GM12878 (cell line): ENCODE results near the gene HEPACAM2. TPM values are rescaled to one million over a fixed set of nuclear protein-coding genes. Genes with fewer than 3 reads are reported as not detected.

ENCODE experiments used
- ATF3 ChIP-seq: IDR thresholded peaks from 2 replicates; pipeline ENCODE4 v1.6.1; 2011; ENCODE audit warnings: low read depth, mild to moderate bottlenecking, low read length, moderate library complexity, borderline replicate concordance; ENCODE audit errors: extremely low read depth
- DPF2 ChIP-seq: fragments of 450-650 bp; IDR thresholded peaks from 2 replicates; pipeline ENCODE4 v1.6.1; 2017; ENCODE audit warnings: mild to moderate bottlenecking
- E2F8 ChIP-seq: fragments of 450-650 bp; IDR thresholded peaks from 2 replicates; pipeline ENCODE4 v1.6.1; 2018; ENCODE audit warnings: mild to moderate bottlenecking, low read depth, moderate library complexity; ENCODE audit not compliant: partially characterized antibody
- EGR1 ChIP-seq, 2 experiments: IDR thresholded peaks; 1 replicate in 1 of 2; 2 replicates in 1 of 2; pipeline ENCODE4 v1.6.1; 2011 to 2012; ENCODE audit warnings: low read depth in 2 of 2, low read length in 2 of 2, borderline replicate concordance in 1 of 2, mild to moderate bottlenecking in 1 of 2, moderate library complexity in 1 of 2
- EP300 ChIP-seq, 2 experiments: fragments of 150-350 bp in 1 of 2; IDR thresholded peaks; 2 replicates each; pipeline ENCODE4 v1.6.1; 2011 to 2012; ENCODE audit warnings: low read depth in 2 of 2, low read length in 2 of 2, borderline replicate concordance in 1 of 2, improper control_type of control experiment in 1 of 2, inconsistent platforms in 1 of 2; ENCODE audit not compliant: control insufficient read depth in 1 of 2
- EZH2 ChIP-seq: IDR thresholded peaks from 2 replicates; pipeline ENCODE4 v1.6.1; 2012; ENCODE audit warnings: low read depth, mild to moderate bottlenecking, control low read depth, inconsistent platforms, low read length, borderline replicate concordance; ENCODE audit not compliant: control insufficient read depth
- FOXM1 ChIP-seq: IDR thresholded peaks from 2 replicates; pipeline ENCODE4 v1.6.1; 2012; ENCODE audit warnings: low read depth, mild to moderate bottlenecking, inconsistent platforms, low read length, moderate library complexity
- HCFC1 ChIP-seq: fragments of 150-350 bp; IDR thresholded peaks from 2 replicates; pipeline ENCODE4 v1.6.1; 2014; ENCODE audit warnings: low read length
- JUND ChIP-seq: IDR thresholded peaks from 2 replicates; pipeline ENCODE4 v1.6.1; 2012; ENCODE audit warnings: low read depth, mild to moderate bottlenecking, low read length, improper control_type of control experiment, moderate library complexity
- MEF2B ChIP-seq: fragments of 450-650 bp; IDR thresholded peaks from 2 replicates; pipeline ENCODE4 v1.6.1; 2018; ENCODE audit warnings: mild to moderate bottlenecking, moderate library complexity; ENCODE audit not compliant: partially characterized antibody, poor library complexity, severe bottlenecking
- NFYA ChIP-seq: IDR thresholded peaks from 2 replicates; pipeline ENCODE4 v1.6.1; 2011; ENCODE audit warnings: low read depth, mild to moderate bottlenecking, low read length, improper control_type of control experiment, borderline replicate concordance
- PBX3 ChIP-seq: IDR thresholded peaks from 2 replicates; pipeline ENCODE4 v1.6.1; 2011; ENCODE audit warnings: mild to moderate bottlenecking, low read depth, low read length, moderate library complexity; ENCODE audit not compliant: insufficient replicate concordance
- SIN3A ChIP-seq: IDR thresholded peaks from 2 replicates; pipeline ENCODE4 v1.6.1; 2012; ENCODE audit warnings: low read depth, low read length, improper control_type of control experiment
- SUPT20H ChIP-seq: IDR thresholded peaks from 2 replicates; pipeline ENCODE4 v1.6.1; 2011; ENCODE audit warnings: low read depth, mild to moderate bottlenecking, low read length, moderate library complexity, borderline replicate concordance; ENCODE audit not compliant: control insufficient read depth
- SUZ12 ChIP-seq: fragments of 200-600 bp; sonication (generic); IDR thresholded peaks from one replicate; pipeline ENCODE4 v1.6.1; 2018; ENCODE audit warnings: antibody characterized with exemption, mild to moderate bottlenecking; ENCODE audit not compliant: unreplicated experiment
- YBX1 ChIP-seq: fragments of 450-650 bp; IDR thresholded peaks from 2 replicates; pipeline ENCODE4 v1.6.1; 2016; ENCODE audit warnings: antibody characterized with exemption
- ZBTB40 ChIP-seq: fragments of 450-650 bp; IDR thresholded peaks from 2 replicates; pipeline ENCODE4 v1.6.1; 2016; ENCODE audit warnings: mild to moderate bottlenecking, moderate library complexity, borderline replicate concordance
- ZNF207 ChIP-seq: fragments of 450-650 bp; IDR thresholded peaks from 2 replicates; pipeline ENCODE4 v1.6.1; 2014; ENCODE audit warnings: antibody characterized with exemption, mild to moderate bottlenecking, borderline replicate concordance
- ZZZ3 ChIP-seq: IDR thresholded peaks from 2 replicates; pipeline ENCODE4 v1.6.1; 2011; ENCODE audit warnings: low read depth; ENCODE audit not compliant: control insufficient read depth, insufficient read length
- polyA plus RNA-seq, 11 experiments: library from polyadenylated mRNA; depleted of rRNA in 4 of 11; unstranded in 6 of 11; stranded (reverse) in 5 of 11; fragments of >200 nt; fragmentation: Nextera tagmentation in 4 of 11; fragmentation: Illumina TruSeq in 1 of 11; extraction: Ambion mirVana in 4 of 11; extraction: Trizol in 1 of 11; gene quantifications; 1 replicate in 1 of 11; 2 replicates in 10 of 11; pipeline versions ENCODE4 v1.2.1 to v1.2.3, GENCODE V29; 2011 to 2016; ENCODE audit warnings: inconsistent platforms in 2 of 11, missing spikeins in 2 of 11, low read depth in 1 of 11
- total RNA-seq, 4 experiments: library from RNA; depleted of rRNA in 3 of 4; stranded (reverse); fragments of >200 nt in 3 of 4; fragmentation: Illumina TruSeq in 1 of 4; extraction: Trizol in 1 of 4; gene quantifications; 2 replicates each; pipeline versions ENCODE4 v1.2.1 to v1.2.3, GENCODE V29; 2013 to 2021

The HEPACAM2 gene
- total and polyA plus RNA-seq, 10 of the 15 experiments (the other 5 are each of a cell fraction or from before 2014, with no cell fraction given) = 0.04 to 0.58 TPM; not detected in 8

- TF ChIP-seq ZBTB40 = peak; percentile 75; the same call in 1 of the 2 replicates
- TF ChIP-seq YBX1 = no peak
- TF ChIP-seq PBX3 = no peak
- TF ChIP-seq HCFC1 = peak; percentile 99
- TF ChIP-seq E2F8 = peak; percentile 53
- no peak for TF ChIP-seq DPF2
- TF ChIP-seq ZZZ3 = no peak
- no peak for TF ChIP-seq SUZ12
- TF ChIP-seq ATF3 = peak; percentile 96
- no peak for TF ChIP-seq JUND
- peak; percentile 84; the same call in 1 of the 2 replicates for TF ChIP-seq ZNF207
- TF ChIP-seq NFYA = no peak
- TF ChIP-seq SIN3A = peak; percentile 98
- no peak for TF ChIP-seq EP300 (IDR thresholded peaks at IDR 0.05; ENCODE audit: borderline replicate concordance in 1 of 2, control insufficient read depth in 1 of 2, low read depth in 2 of 2, low read length in 2 of 2)
- no peak for TF ChIP-seq FOXM1
- no peak for TF ChIP-seq SUPT20H
- TF ChIP-seq EZH2 = no peak
- TF ChIP-seq MEF2B = no peak
- TF ChIP-seq EGR1 (IDR thresholded peaks at IDR 0.05; ENCODE audit: borderline replicate concordance in 1 of 2, low read depth in 2 of 2, low read length in 2 of 2) = no peak
Observed at GRCh38 chr7:93231799-93232672, 5.8 kb upstream of the HEPACAM2 start, which contains the start of gene VPS50 (continued).
